K562 (cell line): ENCODE data around the gene EYA4. TPM values are rescaled to one million over a fixed set of nuclear protein-coding genes. Genes with fewer than 3 reads are reported as not detected.

Experiments used
- ATAC-seq: fragments of 200-7000 bp; cut with Tn5 transposase; 3 replicates; pipeline ENCODE4 v1.9.1; 2020; ENCODE audit warnings: moderate library complexity
- BruUV-seq: library from RNA; stranded (reverse); fragments of 400-500 nt; replicated peaks from 2 replicates; lab custom pipeline; 2021; lab: Mats Ljungman, UMichigan
- CTCF ChIA-PET: fragments of 300-600 bp; formaldehyde crosslinking; extraction: SDS; loops from one replicate; lab custom pipeline; 2021; ENCODE audit warnings: low intra/inter-chr PET ratio; lab: Yijun Ruan, JAX
- POLR2A ChIA-PET: fragments of 300-600, 350-650 bp; sonication (Branson Sonifier 250); formaldehyde crosslinking; extraction: SDS; loops from one replicate; lab custom pipeline; 2021; ENCODE audit warnings: antibody characterized with exemption, inconsistent platforms; lab: Yijun Ruan, JAX
- DNase-seq, 4 experiments: peaks; one replicate each; pipeline versions ENCODE4 v3.0.0 to v3.0.0-alpha.2; 2011 to 2018; ENCODE audit warnings: low spot score in 3 of 4, mixed read lengths in 3 of 4; ENCODE audit errors: extremely low read depth in 1 of 4
- FAIRE-seq: peaks from 2 replicates; lab custom pipeline; 2011; peaks lifted over from hg19 to GRCh38; lab: Jason Lieb, UNC
- H2AFZ ChIP-seq: 2 replicates; pipeline ENCODE4 v1.6.0; 2011; ENCODE audit warnings: low read depth, low read length, control low read depth, inconsistent platforms
- H3K27ac ChIP-seq: fragments of 200-600 bp; 3 replicates; pipeline ENCODE4 v1.8.0; 2011; ENCODE audit warnings: low read depth, mild to moderate bottlenecking, control low read depth, inconsistent platforms, low read length, moderate library complexity, mixed read lengths; ENCODE audit errors: extremely low read depth
- H3K27me3 ChIP-seq, 2 experiments: fragments of 300-600 bp in 1 of 2; 2 replicates in 1 of 2; 3 replicates in 1 of 2; pipeline versions ENCODE4 v1.6.0 to v1.8.0; 2011; ENCODE audit warnings: inconsistent platforms in 2 of 2, low read length in 2 of 2, mild to moderate bottlenecking in 1 of 2, mixed read lengths in 1 of 2, moderate library complexity in 1 of 2; ENCODE audit not compliant: control insufficient read depth in 2 of 2, insufficient read depth in 2 of 2
- H3K36me3 ChIP-seq: fragments of 300-600 bp; 3 replicates; pipeline ENCODE4 v1.8.0; 2011; ENCODE audit warnings: mild to moderate bottlenecking, low read length, inconsistent platforms; ENCODE audit not compliant: control insufficient read depth, insufficient read depth
- H3K4me1 ChIP-seq, 2 experiments: fragments of 200-600 bp in 1 of 2; replicated peaks in 1 of 2; 2 replicates in 1 of 2; 3 replicates in 1 of 2; pipeline versions ENCODE4 v1.5.1 to v1.8.0; 2011; ENCODE audit warnings: inconsistent platforms in 2 of 2, low read length in 2 of 2, mild to moderate bottlenecking in 1 of 2, mixed read lengths in 1 of 2, moderate library complexity in 1 of 2; ENCODE audit not compliant: control insufficient read depth in 2 of 2, insufficient read depth in 2 of 2
- H3K4me2 ChIP-seq: 2 replicates; pipeline ENCODE4 v1.6.1; 2011; ENCODE audit warnings: low read length, control low read depth, inconsistent platforms, mixed read lengths; ENCODE audit not compliant: insufficient read depth
- H3K4me3 ChIP-seq: fragments of 200-600 bp; sonication (generic), shearing (Covaris generic); 2 replicates; pipeline ENCODE4 v1.5.1; 2016; ENCODE audit warnings: control low read depth, inconsistent platforms
- H3K79me2 ChIP-seq: fragments of 200-600 bp; 3 replicates; pipeline ENCODE4 v1.8.0; 2011; ENCODE audit warnings: low read length, inconsistent platforms; ENCODE audit not compliant: control insufficient read depth, insufficient read depth
- H3K9ac ChIP-seq, 2 experiments: 2 replicates each; pipeline versions ENCODE4 v1.6.0 to v1.6.1; 2011; ENCODE audit warnings: low read depth in 2 of 2, low read length in 2 of 2, control low read depth in 1 of 2, inconsistent platforms in 1 of 2, mild to moderate bottlenecking in 1 of 2, mixed read lengths in 1 of 2; ENCODE audit not compliant: insufficient read depth in 1 of 2
- H3K9me1 ChIP-seq: one replicate; pipeline ENCODE4 v1.6.0; 2011; ENCODE audit warnings: inconsistent platforms, mild to moderate bottlenecking, low read length, moderate library complexity; ENCODE audit not compliant: control insufficient read depth, insufficient read depth
- H3K9me3 ChIP-seq: replicated peaks from 2 replicates; pipeline ENCODE4 v1.5.1; 2011; ENCODE audit warnings: low read depth, low read length, inconsistent platforms; ENCODE audit not compliant: control insufficient read depth, insufficient read depth
- H4K20me1 ChIP-seq: replicated peaks from 2 replicates; pipeline ENCODE4 v1.6.1; 2011; ENCODE audit warnings: low read length, inconsistent platforms, mixed read lengths; ENCODE audit not compliant: control insufficient read depth, insufficient read depth
- CHD1 ChIP-seq: fragments of 200-600 bp; sonication (generic); IDR thresholded peaks from one replicate; pipeline ENCODE4 v1.6.1; 2012; ENCODE audit warnings: mild to moderate bottlenecking, moderate library complexity, low read length, inconsistent platforms
- FOS ChIP-seq: IDR thresholded peaks from 3 replicates; pipeline ENCODE4 v1.6.1; 2011; ENCODE audit not compliant: insufficient read length; ENCODE audit errors: extremely low read depth
- RAD21 ChIP-seq, 2 experiments: fragments of 250-450 bp in 1 of 2; fragments of 450-650 bp in 1 of 2; sonication (Bioruptor Pico) in 1 of 2; formaldehyde crosslinking in 1 of 2; IDR thresholded peaks in 1 of 2; conservative IDR thresholded peaks in 1 of 2; 2 replicates each; pipeline versions ENCODE4 v1.4.0 to v1.8.0; 2020 to 2022; ENCODE audit warnings: mild to moderate bottlenecking in 2 of 2, moderate library complexity in 1 of 2
- ZBTB11 ChIP-seq, 3 experiments: fragments of 200-800 bp in 1 of 3; fragments of 250-450 bp in 1 of 3; fragments of 450-650 bp in 1 of 3; sonication (Bioruptor Pico) in 1 of 3; sonication (Bioruptor generic) in 1 of 3; formaldehyde crosslinking in 1 of 3; IDR thresholded peaks; 2 replicates each; pipeline versions ENCODE4 v1.6.1 to v1.8.0; 2016 to 2022; ENCODE audit warnings: mild to moderate bottlenecking in 2 of 3, missing genetic modification characterization in 2 of 3, missing compliant biosample characterization in 1 of 3, moderate library complexity in 1 of 3
- ZNF23 ChIP-seq: fragments of 250-450 bp; sonication (Bioruptor Pico); IDR thresholded peaks from 2 replicates; pipeline ENCODE4 v1.4.0; 2020; ENCODE audit warnings: mild to moderate bottlenecking
- WGBS: fragments of 100-300 bp; shearing (Covaris generic); methylation state at CpG from one replicate; pipeline ENCODE4 v1.1.6; 2016; ENCODE audit warnings: low coverage, mixed read lengths; ENCODE audit not compliant: insufficient coverage; ENCODE audit errors: missing lambda C conversion rate; 5-methylcytosine and 5-hydroxymethylcytosine counted together
- in situ Hi-C: fragments of 300-500 bp; cut with MboI; formaldehyde crosslinking; loops from 4 replicates; pipeline ENCODE4 v1.15.0; 2018; ENCODE audit warnings: inconsistent platforms, mixed read lengths
- intact Hi-C: fragments of 100-400 bp; cut with micrococcal nuclease; formaldehyde crosslinking; loops from 2 replicates; pipeline ENCODE4 v1.14.2; 2022
- polyA plus RNA-seq, 8 experiments: library from polyadenylated mRNA; depleted of rRNA in 4 of 8; stranded (reverse) in 5 of 8; unstranded in 3 of 8; fragments of >200 nt; fragmentation: Nextera tagmentation in 2 of 8; fragmentation: Illumina TruSeq in 1 of 8; extraction: Ambion mirVana in 2 of 8; extraction: Trizol in 1 of 8; gene quantifications; 2 replicates each; pipeline versions ENCODE4 v1.2.1 to v1.2.3, GENCODE V29; 2011 to 2014; ENCODE audit warnings: inconsistent platforms in 1 of 8, missing spikeins in 1 of 8
- total RNA-seq, 7 experiments: library from RNA; depleted of rRNA in 6 of 7; stranded (reverse); fragments of >200 nt in 6 of 7; fragmentation: Illumina TruSeq in 2 of 7; extraction: Trizol in 2 of 7; gene quantifications; 2 replicates each; pipeline versions ENCODE4 v1.2.1 to v1.2.3, GENCODE V29; 2011 to 2021; ENCODE audit warnings: low replicate concordance in 1 of 7

The EYA4 gene
- total and polyA plus RNA-seq, 9 of the 15 experiments (the other 6 are each of a cell fraction or from before 2014, with no cell fraction given): 0.03 to 0.04 TPM; not detected in 7

- 0% methylated on average over 1 of the region's 1 CpG for WGBS
- BruUV-seq: no TSS peak
- no peaks in the 10 kb centered on the region for H3K9me3 ChIP-seq
- no peaks in the 10 kb centered on the region for H3K79me2 ChIP-seq
- no peaks in the 10 kb centered on the region for H4K20me1 ChIP-seq
- H3K27ac ChIP-seq: no peak overlapping the region
- no peak overlapping the region for H3K4me3 ChIP-seq
- ChIA-PET CTCF (no interaction called here), POLR2A (no interaction called here)
- intact Hi-C loops: no loop called here
- no peak overlapping the region for H3K4me2 ChIP-seq
- no peaks in the 10 kb centered on the region for H3K27me3 ChIP-seq
- ATAC-seq: no peak
- H3K9me1 ChIP-seq: no peaks in the 10 kb centered on the region
- no peak overlapping the region for H2AFZ ChIP-seq
- peak in 1 of 4 experiments; percentile 2 for DNase-seq
- no peaks in the 10 kb centered on the region for H3K36me3 ChIP-seq
- in situ Hi-C loops: no loop called here
- FAIRE-seq: no peak
- TF ChIP-seq CHD1: no peak
- TF ChIP-seq ZNF23 (CRISPR knock-in tag): no peak
- TF ChIP-seq ZBTB11 (CRISPR knock-in tag; IDR thresholded peaks at IDR 0.05): no peak
- TF ChIP-seq FOS: no peak
- TF ChIP-seq RAD21 (CRISPR knock-in tag; conservative IDR thresholded peaks at IDR 0.05 in 1 of 2, IDR thresholded peaks at IDR 0.05 in 1 of 2): peak in 1 of 2 experiments; percentile 22; a peak in 2 of 4 replicates
- no peaks in the 10 kb centered on the region for H3K4me1 ChIP-seq
- no peak overlapping the region for H3K9ac ChIP-seq
Observed at GRCh38 chr6:133286765-133287164, 45.6 kb downstream of the EYA4 start.
